ENCODE measurements around the gene KCNMA1. TPM values are rescaled to one million over a fixed set of nuclear protein-coding genes. Genes with fewer than 3 reads are reported as not detected.

Gene KCNMA1
- total RNA-seq, 1 experiment from 2014 or later = 20.7 TPM

DNA sequence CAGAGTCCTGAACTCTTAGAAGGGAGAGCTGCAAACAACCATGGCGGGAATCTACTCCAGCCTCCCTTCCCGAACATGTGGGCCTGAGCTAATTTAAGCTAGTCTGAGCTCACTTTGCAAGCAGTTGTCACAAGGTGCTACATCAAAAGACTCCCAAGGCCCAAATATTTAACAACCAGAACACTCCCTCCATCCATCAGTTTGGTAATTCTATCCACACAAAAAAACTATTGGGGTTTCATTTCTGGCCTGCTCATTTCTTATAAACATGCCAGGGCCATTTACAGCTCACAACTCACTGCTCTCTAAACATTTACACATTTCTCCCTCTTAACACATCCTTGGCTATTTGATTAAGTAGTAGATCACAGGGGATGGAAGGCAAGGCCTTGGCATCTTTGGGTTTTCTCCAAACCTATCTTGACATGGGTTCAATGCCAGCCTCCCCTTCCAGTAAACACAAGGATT, 263.4 kb downstream of the KCNMA1 start:
- H3K4me1 ChIP-seq = peaks cover 16% of the 10 kb centered on the region
- H3K36me3 ChIP-seq (ENCODE audit: control insufficient read depth, insufficient read depth, low read length) = no peaks in the 10 kb centered on the region
- TF ChIP-seq, protein P1, sequence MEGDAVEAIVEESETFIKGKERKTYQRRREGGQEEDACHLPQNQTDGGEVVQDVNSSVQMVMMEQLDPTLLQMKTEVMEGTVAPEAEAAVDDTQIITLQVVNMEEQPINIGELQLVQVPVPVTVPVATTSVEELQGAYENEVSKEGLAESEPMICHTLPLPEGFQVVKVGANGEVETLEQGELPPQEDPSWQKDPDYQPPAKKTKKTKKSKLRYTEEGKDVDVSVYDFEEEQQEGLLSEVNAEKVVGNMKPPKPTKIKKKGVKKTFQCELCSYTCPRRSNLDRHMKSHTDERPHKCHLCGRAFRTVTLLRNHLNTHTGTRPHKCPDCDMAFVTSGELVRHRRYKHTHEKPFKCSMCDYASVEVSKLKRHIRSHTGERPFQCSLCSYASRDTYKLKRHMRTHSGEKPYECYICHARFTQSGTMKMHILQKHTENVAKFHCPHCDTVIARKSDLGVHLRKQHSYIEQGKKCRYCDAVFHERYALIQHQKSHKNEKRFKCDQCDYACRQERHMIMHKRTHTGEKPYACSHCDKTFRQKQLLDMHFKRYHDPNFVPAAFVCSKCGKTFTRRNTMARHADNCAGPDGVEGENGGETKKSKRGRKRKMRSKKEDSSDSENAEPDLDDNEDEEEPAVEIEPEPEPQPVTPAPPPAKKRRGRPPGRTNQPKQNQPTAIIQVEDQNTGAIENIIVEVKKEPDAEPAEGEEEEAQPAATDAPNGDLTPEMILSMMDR (IDR thresholded peaks at IDR 0.05; ENCODE audit: insufficient read depth in 1 of 2, low read depth in 1 of 2, low read length in 1 of 2, severe bottlenecking in 1 of 2, unreplicated experiment in 1 of 2) = no peak
- BruUV-seq (replicated peaks) = no TSS peak
- H3K27me3 ChIP-seq (replicated peaks; ENCODE audit: control insufficient read depth, insufficient read depth, low read length) = no peaks in the 10 kb centered on the region
- intact Hi-C loops (cut with micrococcal nuclease; ENCODE audit: unreplicated experiment) = loop anchor here (5.0 kb wide), 1 partner anchor 42 kb away; no protein-coding TSS in a partner anchor
- H3K36me3 Mint-ChIP-seq (ENCODE audit: insufficient read depth, unreplicated experiment) = no peaks in the 10 kb centered on the region
- H3K27me3 Mint-ChIP-seq (ENCODE audit: insufficient read depth, unreplicated experiment) = no peaks in the 10 kb centered on the region
- peaks cover 5% of the 10 kb centered on the region; the same call in 1 of the 2 replicates for H3K9me3 ChIP-seq
- no peak overlapping the region for H3K27ac Mint-ChIP-seq (ENCODE audit: unreplicated experiment)
- no peak for DNase-seq
- no peak overlapping the region for H3K4me3 ChIP-seq (ENCODE audit: low read depth, low read length)
- H3K4me3 Mint-ChIP-seq (ENCODE audit: unreplicated experiment) = no peak overlapping the region
- no peaks in the 10 kb centered on the region for H3K9me3 Mint-ChIP-seq (ENCODE audit: unreplicated experiment)
- ChIA-PET POLR2A (no interaction called here), CTCF (interaction anchor here (0.6 kb wide), 1 partner anchor 267 kb away, joined by 3 read pairs; no protein-coding TSS in a partner anchor)
- peaks cover 12% of the 10 kb centered on the region for H3K4me1 Mint-ChIP-seq (ENCODE audit: low read depth, unreplicated experiment)

DNA sequence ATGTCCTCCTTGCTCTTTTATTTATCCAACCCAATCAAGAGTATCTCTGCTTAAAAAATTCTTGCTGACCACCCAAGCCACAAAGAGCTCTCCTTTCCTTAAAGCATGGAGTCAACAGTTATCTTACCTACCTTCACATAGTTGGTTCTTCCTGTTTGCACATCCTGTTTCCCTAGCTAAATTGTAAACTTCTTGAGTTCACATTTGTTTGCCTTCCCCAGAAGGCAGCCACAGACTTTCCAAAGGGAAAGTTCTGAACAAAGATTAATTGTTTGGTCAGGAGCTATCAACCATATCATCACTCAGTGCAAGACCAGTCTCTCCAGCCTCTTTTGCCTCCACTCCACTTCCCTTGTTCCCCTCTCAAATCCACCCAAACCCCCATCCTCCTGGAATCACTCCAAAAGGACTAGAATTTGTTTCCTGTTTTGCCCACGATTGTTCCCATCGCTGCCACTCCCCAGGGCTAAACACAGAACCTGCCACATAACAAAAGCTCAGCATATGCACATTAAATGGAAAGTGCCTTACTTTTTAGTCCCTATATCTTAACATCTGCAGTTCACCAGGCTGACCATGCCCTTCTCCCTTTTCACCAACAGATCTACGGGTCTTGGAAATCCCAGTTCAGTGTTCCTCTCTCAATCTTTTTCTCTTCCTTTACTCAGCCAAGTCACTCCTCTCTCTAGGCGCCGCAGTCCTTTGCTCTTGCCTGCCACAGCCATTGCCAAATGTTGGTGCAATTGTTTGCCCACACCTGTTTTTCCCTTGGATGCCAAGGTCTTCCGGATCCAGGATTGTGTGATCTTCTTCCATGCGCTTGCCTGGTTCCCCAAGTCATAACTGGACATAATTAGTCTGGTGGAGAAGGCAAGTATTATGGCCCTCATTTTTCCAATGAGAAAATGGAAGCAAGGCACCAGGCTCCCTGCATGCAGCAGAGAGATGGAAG, 265.5 kb downstream of the KCNMA1 start:
- Histone ChIP-seq H3K36me3 (ENCODE audit: control insufficient read depth, insufficient read depth, low read length) (no peaks in the 10 kb centered on the region), H3K4me3 (ENCODE audit: low read depth, low read length) (no peak overlapping the region), H3K4me1 (peaks cover 3% of the 10 kb centered on the region; the same call in 1 of the 2 replicates), H3K9me3 (peaks cover 17% of the 10 kb centered on the region), H3K27me3 (replicated peaks; ENCODE audit: control insufficient read depth, insufficient read depth, low read length) (no peaks in the 10 kb centered on the region)
- CTCF ChIA-PET = no interaction called here
- Mint-ChIP-seq H3K27ac (ENCODE audit: unreplicated experiment) (no peak overlapping the region), H3K4me3 (ENCODE audit: unreplicated experiment) (no peak overlapping the region), H3K4me1 (ENCODE audit: low read depth, unreplicated experiment) (peaks cover 12% of the 10 kb centered on the region), H3K9me3 (ENCODE audit: unreplicated experiment) (peaks cover 8% of the 10 kb centered on the region), H3K36me3 (ENCODE audit: insufficient read depth, unreplicated experiment) (no peaks in the 10 kb centered on the region), H3K27me3 (ENCODE audit: insufficient read depth, unreplicated experiment) (no peaks in the 10 kb centered on the region)
- no TSS peak for BruUV-seq (replicated peaks)
- TF ChIP-seq, protein P1 (IDR thresholded peaks at IDR 0.05; ENCODE audit: insufficient read depth in 1 of 2, low read depth in 1 of 2, low read length in 1 of 2, severe bottlenecking in 1 of 2, unreplicated experiment in 1 of 2) = no peak
- DNase-seq = no peak
- intact Hi-C loops (cut with micrococcal nuclease; ENCODE audit: unreplicated experiment) = loop anchor here (5.0 kb wide), 1 partner anchor 40 kb away; no protein-coding TSS in a partner anchor
- POLR2A ChIA-PET = no interaction called here

DNA sequence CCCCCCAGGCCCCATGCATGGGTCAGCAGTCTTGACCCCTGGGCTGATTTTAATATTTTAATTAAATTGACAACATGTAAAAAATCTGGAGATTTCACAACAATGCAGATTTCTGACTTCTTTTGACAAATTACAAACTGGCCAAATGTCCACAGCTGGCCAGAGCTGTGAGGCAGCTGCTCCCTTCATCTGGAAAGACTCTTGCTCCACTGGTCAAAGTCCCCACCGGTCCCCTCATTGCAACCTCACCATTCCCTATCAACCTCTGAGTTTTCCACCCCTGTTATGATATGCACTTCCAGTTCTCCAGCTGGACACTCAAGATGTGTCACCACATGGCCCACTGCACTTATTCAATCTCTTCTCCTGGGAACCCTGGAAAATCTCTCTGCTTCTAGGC, 266.2 kb downstream of the KCNMA1 start:
- CTCF ChIA-PET = no interaction called here

More for the DNA sequence above, 266.2 kb downstream of the KCNMA1 start:
- Mint-ChIP-seq H3K27me3 (ENCODE audit: insufficient read depth, unreplicated experiment) (no peaks in the 10 kb centered on the region), H3K9me3 (ENCODE audit: unreplicated experiment) (peaks cover 8% of the 10 kb centered on the region), H3K4me3 (ENCODE audit: unreplicated experiment) (no peak overlapping the region), H3K27ac (ENCODE audit: unreplicated experiment) (no peak overlapping the region), H3K36me3 (ENCODE audit: insufficient read depth, unreplicated experiment) (no peaks in the 10 kb centered on the region), H3K4me1 (ENCODE audit: low read depth, unreplicated experiment) (peaks cover 12% of the 10 kb centered on the region)
- Histone ChIP-seq H3K4me3 (ENCODE audit: low read depth, low read length) (no peak overlapping the region), H3K9me3 (peaks cover 17% of the 10 kb centered on the region), H3K36me3 (ENCODE audit: control insufficient read depth, insufficient read depth, low read length) (no peaks in the 10 kb centered on the region), H3K4me1 (no peaks in the 10 kb centered on the region), H3K27me3 (replicated peaks; ENCODE audit: control insufficient read depth, insufficient read depth, low read length) (no peaks in the 10 kb centered on the region)
- TF ChIP-seq, protein P1 (IDR thresholded peaks at IDR 0.05; ENCODE audit: insufficient read depth in 1 of 2, low read depth in 1 of 2, low read length in 1 of 2, severe bottlenecking in 1 of 2, unreplicated experiment in 1 of 2) = no peak
- POLR2A ChIA-PET = no interaction called here
- no TSS peak for BruUV-seq (replicated peaks)
- no peak for DNase-seq
- intact Hi-C loops (cut with micrococcal nuclease; ENCODE audit: unreplicated experiment) = loop anchor here (5.0 kb wide), 1 partner anchor 39 kb away; no protein-coding TSS in a partner anchor
